ENCODE measurements around the gene SMIM30.

SMIM30 gene

GRCh38 chr7:113099284-113099919, 19.0 kb downstream of the SMIM30 start:
- H3K4me3 ChIP-seq (ENCODE audit: low read depth, low read length), result no peak overlapping the region
- DNase-seq (ENCODE audit: low read depth), result no peak
- TF ChIP-seq CTCF (IDR thresholded peaks at IDR 0.05; ENCODE audit: low read depth, low read length), result no peak
- no peak for TF ChIP-seq MYC (IDR thresholded peaks at IDR 0.05; ENCODE audit: low read depth, low read length)
- TF ChIP-seq, protein P1, sequence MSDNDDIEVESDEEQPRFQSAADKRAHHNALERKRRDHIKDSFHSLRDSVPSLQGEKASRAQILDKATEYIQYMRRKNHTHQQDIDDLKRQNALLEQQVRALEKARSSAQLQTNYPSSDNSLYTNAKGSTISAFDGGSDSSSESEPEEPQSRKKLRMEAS (IDR thresholded peaks at IDR 0.05; ENCODE audit: low read depth, low read length), result no peak
- no peak for TF ChIP-seq POLR2A (IDR thresholded peaks at IDR 0.05; ENCODE audit: extremely low read depth, insufficient read length)

DNA sequence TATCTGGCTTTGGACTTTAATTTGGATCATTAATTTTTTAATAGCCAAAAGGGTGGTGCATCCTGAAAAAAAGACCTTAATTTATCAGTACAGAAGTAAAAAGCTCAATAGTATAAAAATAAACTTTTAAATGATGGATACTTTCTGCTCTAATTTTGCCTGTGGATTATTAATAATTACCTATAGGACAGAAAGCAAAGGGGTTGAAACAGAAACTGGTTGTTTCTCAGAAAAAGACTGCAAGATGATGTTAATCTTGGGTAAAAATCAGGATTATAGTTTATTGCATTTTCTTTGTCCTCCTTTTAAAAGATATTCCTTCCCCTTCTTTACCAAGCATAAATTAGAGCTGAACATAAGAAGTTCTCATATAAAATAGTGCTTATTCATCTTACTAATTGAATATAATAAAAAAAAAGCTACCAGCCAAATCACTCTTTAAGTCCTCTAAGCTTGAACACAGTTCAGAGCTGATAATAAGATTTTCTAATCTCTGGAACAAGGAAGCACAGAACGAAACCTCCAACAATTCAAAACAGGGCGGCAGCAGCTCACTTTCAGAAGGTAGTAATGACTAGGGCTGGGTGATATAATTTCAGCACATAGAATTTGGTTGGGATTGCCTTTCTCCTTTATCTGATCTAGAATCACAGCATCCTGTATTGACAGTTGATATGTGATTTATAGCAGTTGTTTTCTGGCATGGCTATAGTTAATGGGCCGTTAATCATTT, 23.7 kb downstream of the SMIM30 start:
- TF ChIP-seq MYC (IDR thresholded peaks at IDR 0.05; ENCODE audit: low read depth, low read length) (no peak), CTCF (IDR thresholded peaks at IDR 0.05; ENCODE audit: low read depth, low read length) (no peak), POLR2A (IDR thresholded peaks at IDR 0.05; ENCODE audit: extremely low read depth, insufficient read length) (no peak)
- TF ChIP-seq, protein P1 (IDR thresholded peaks at IDR 0.05; ENCODE audit: low read depth, low read length), result no peak
- H3K4me3 ChIP-seq (ENCODE audit: low read depth, low read length), result no peak overlapping the region
- DNase-seq (ENCODE audit: low read depth), result no peak

- no peak for DNase-seq (ENCODE audit: low read depth)
- no peak overlapping the region for H3K4me3 ChIP-seq (ENCODE audit: low read depth, low read length)
- TF ChIP-seq MYC (IDR thresholded peaks at IDR 0.05; ENCODE audit: low read depth, low read length), result no peak
- TF ChIP-seq, protein P1 (IDR thresholded peaks at IDR 0.05; ENCODE audit: low read depth, low read length), result no peak
- no peak for TF ChIP-seq CTCF (IDR thresholded peaks at IDR 0.05; ENCODE audit: low read depth, low read length)
- TF ChIP-seq POLR2A (IDR thresholded peaks at IDR 0.05; ENCODE audit: extremely low read depth, insufficient read length), result no peak
Measured at GRCh38 chr7:113093561-113093960, 24.8 kb downstream of the SMIM30 start.

- TF ChIP-seq, protein P1 (IDR thresholded peaks at IDR 0.05; ENCODE audit: low read depth, low read length), result no peak
- TF ChIP-seq MYC (IDR thresholded peaks at IDR 0.05; ENCODE audit: low read depth, low read length) (no peak), POLR2A (IDR thresholded peaks at IDR 0.05; ENCODE audit: extremely low read depth, insufficient read length) (no peak), CTCF (IDR thresholded peaks at IDR 0.05; ENCODE audit: low read depth, low read length) (no peak)
- no peak for DNase-seq (ENCODE audit: low read depth)
- H3K4me3 ChIP-seq (ENCODE audit: low read depth, low read length), result no peak overlapping the region
Measured at GRCh38 chr7:113092762-113093161, 25.6 kb downstream of the SMIM30 start.

GRCh38 chr7:113087071-113087998, 31.0 kb downstream of the SMIM30 start:
- DNase-seq (ENCODE audit: low read depth), result peak; percentile 94
- peak overlapping the region; percentile 65 for H3K4me3 ChIP-seq (ENCODE audit: low read depth, low read length)
- TF ChIP-seq MYC (IDR thresholded peaks at IDR 0.05; ENCODE audit: low read depth, low read length) (peak; percentile 31; the same call in 1 of the 2 replicates), POLR2A (IDR thresholded peaks at IDR 0.05; ENCODE audit: extremely low read depth, insufficient read length) (no peak)
- TF ChIP-seq, protein P1 (IDR thresholded peaks at IDR 0.05; ENCODE audit: low read depth, low read length), result peak; percentile 85
